HL-60/S4 (cell line): ENCODE measurements around the gene CLDN4.
"Not testable (repeated sequence)": the region's sequence is repeated elsewhere in the genome, so short reads cannot be mapped to it uniquely, and the experiment has no call there.

Source experiments
- in situ Hi-C: fragments of 300-500 bp; cut with MboI; formaldehyde crosslinking; loops from 2 replicates; pipeline ENCODE4 v1.14.3; 2022; ENCODE audit warnings: low sequenced_read_pairs

Gene CLDN4, protein sequence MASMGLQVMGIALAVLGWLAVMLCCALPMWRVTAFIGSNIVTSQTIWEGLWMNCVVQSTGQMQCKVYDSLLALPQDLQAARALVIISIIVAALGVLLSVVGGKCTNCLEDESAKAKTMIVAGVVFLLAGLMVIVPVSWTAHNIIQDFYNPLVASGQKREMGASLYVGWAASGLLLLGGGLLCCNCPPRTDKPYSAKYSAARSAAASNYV

DNA sequence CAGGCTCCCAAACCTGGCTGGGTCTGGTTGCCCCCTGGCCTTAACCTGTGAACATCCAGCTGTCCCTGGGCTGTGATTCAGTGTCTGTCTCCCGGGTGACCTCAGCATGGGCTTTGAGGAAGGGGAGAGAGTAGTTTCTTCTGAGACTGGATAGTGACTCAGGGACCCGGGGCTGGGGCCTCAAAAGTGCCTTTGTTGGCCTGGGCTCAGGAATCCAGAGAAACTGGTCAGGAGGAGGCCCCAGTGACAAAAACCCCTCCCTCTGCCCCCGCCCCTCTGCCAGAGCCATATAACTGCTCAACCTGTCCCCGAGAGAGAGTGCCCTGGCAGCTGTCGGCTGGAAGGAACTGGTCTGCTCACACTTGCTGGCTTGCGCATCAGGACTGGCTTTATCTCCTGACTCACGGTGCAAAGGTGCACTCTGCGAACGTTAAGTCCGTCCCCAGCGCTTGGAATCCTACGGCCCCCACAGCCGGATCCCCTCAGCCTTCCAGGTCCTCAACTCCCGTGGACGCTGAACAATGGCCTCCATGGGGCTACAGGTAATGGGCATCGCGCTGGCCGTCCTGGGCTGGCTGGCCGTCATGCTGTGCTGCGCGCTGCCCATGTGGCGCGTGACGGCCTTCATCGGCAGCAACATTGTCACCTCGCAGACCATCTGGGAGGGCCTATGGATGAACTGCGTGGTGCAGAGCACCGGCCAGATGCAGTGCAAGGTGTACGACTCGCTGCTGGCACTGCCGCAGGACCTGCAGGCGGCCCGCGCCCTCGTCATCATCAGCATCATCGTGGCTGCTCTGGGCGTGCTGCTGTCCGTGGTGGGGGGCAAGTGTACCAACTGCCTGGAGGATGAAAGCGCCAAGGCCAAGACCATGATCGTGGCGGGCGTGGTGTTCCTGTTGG, at the start of gene CLDN4:
Gene CLDN4 (plus strand): TSS at position 316 of the 903 bp plus-strand sequence. CDS start 206 bp downstream, at position 522.
- in situ Hi-C loops: no loop called here

DNA sequence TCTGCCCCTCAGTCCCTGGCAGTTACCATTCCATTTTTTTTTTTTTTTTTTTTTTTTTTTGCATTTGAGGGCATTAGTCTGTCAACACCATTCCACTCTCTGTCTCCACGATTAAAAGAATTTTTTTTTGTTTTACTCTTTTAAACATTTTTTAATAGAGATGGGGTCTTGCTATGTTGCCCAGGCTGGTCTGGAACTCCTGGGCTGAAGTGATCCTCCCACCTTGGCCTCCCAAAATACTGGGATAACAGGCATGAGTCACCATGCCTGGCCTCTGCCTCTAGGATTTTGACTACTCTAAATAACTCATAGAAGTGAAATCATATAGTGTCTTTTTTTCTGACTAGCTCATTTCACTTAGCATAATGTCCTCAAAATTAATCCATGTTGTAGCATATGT, 44.2 kb upstream of the CLDN4 start:
- in situ Hi-C loops: no loop called here

DNA sequence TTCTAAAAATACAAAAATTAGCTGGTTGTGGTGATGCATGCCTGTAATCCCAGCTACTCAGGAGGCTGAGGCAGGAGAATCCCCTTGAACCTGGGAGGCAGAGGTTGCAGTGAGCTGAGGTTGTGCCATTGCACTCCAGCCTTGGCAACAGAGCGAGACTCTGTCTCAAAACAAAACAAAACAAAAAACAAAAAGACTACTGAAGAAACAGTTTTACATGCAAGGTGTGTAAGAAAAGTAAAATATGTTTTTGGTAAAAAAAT, 43.1 kb upstream of the CLDN4 start:
- in situ Hi-C loops: not testable (repeated sequence)

DNA sequence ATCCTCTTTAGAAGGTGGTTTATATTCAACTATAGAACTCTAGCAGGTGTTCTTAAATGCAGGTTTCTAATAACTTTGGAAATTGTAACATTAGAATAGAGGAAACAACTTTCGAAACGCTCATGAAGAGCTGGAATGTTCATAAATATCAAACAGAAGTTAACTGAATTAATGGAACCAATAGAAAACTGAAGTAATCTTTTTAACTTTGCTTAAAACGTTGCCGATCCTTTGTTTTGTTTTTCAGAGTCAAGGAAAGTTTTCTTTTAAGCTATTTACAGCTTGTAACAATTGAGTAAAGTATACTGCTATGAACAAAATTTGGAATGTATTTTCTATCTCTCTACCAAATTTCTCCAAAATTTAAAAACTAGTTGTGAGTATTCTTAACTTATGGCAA, 41.7 kb upstream of the CLDN4 start:
- in situ Hi-C loops: no loop called here

DNA sequence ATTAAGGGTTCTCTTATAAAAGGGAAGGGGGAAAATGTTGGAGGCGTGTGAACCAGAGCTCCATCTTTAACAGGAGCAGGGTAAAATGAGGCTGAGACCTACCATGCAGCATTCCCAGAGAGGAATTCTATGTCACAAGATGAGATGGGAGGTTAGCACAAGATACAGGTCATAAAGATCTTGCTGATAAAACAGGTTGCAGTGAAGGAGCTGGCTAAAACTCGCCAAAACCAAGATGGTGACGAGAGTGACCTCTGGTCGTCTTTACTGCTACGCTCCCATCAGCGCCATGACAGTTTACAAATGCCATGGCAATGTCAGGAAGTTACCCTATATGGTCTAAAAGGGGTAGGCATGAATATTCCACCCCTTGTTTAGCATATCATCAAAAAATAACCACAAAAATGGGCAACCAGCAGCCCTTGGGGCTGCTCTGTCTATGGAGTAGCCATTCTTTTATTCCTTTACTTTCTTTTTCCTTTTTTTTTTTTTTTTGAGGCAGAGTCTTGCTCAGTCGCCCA, 39.6 kb upstream of the CLDN4 start:
- in situ Hi-C loops: not testable (repeated sequence)

DNA sequence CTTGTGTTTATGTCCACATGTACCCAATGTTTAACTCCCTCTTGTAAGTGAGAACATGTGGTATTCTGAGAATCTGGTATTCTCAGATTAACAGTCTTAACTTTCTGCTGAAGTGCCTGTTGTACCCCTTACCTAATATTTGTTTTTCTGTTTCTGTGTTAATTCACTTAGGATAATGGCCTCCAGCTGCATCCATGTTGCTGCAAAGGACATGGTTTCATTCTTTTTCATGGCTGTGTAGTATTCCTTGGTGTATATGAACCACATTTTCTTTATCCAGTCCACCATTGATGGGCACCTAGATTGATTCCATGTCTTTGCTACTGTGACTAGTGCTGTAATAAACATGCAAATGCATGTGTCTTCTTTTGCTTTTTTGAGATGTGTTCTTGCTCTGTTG, 35.6 kb upstream of the CLDN4 start:
- in situ Hi-C loops: not testable (repeated sequence)

DNA sequence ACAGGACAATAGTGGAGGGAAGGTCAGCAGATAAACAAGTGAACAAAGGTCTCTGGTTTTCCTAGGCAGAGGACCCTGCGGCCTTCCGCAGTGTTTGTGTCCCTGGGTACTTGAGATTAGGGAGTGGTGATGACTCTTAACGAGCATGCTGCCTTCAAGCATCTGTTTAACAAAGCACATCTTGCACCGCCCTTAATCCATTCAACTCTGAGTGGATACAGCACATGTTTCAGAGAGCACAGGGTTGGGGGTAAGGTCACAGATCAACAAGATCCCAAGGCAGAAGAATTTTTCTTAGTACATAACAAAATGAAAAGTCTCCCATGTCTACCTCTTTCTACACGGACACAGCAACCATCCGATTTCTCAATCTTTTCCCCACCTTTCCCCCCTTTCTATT, 34.1 kb upstream of the CLDN4 start:
- in situ Hi-C loops: not testable (repeated sequence)

DNA sequence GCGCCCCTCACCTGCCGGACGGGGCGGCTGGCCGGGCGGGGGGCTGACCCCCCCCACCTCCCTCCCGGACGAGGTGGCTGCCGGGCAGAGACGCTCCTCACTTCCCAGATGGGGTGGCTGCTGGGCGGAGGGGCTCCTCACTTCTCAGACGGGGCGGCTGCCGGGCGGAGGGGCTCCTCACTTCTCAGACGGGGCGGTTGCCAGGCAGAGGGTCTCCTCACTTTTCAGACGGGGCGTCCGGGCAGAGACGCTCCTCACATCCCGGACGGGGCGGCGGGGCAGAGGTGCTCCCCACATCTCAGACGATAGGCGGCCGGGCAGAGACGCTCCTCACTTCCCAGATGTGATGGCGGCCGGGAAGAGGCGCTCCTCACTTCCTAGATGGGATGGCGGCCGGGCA, 33.6 kb upstream of the CLDN4 start:
- in situ Hi-C loops: not testable (repeated sequence)

DNA sequence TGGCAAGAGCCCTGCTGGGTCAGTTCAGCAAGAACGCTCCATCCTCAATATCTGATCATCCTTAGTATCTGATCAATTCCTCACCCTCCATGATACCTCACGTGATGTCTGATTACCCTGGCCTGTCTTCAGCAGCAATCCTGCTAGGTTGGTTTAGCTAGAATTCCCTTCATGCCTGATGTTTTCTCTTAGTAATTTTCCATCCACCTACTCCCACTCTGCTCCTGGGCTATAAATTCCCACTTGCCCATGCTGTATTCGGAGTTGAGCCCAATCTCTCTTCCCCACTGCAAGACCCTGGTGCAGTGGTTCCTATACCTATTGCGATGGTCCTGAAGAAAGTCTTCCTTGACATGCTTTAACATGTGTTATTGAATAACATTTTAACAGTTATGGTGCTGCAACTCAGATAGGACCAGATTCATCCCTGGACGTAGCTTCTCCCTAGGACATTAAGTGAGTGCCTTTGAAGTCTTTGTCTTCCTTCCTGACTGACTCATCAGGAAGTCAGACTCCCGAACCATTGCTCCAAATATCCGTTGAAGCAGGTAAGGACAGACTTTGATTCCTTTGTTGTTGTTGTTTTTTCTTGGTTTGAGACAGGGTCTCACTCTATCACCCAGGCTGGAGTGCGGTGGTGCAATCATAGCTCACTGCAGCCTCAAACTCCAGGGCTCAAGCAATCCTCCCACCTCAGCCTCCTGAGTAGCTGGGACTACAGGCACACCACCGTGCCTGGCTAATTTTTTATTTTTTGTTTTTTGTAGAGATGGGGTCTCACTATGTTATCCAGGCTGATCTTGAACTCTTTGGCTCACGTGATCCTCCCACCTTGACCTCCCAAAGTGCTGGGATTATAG, 31.3 kb upstream of the CLDN4 start:
- in situ Hi-C loops: no loop called here

DNA sequence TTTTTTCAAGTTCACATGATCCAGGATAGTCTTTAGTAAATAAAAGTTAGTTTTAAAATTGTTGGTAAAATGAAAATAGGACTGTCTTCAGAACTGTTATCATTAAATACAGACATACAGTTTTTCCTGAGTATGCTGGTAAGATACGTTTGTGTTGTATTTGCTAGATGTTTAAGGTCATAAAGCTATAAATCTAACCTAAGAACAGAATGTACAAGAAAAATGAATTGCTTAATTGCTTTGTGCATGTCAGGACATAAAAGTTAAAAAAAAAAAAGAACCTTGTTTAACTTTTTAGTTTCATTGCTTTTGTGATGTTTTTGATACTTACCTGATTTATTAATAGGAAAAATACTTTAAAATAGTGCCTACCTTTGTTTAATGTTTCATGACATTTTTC, 29.2 kb upstream of the CLDN4 start:
- in situ Hi-C loops: no loop called here

DNA sequence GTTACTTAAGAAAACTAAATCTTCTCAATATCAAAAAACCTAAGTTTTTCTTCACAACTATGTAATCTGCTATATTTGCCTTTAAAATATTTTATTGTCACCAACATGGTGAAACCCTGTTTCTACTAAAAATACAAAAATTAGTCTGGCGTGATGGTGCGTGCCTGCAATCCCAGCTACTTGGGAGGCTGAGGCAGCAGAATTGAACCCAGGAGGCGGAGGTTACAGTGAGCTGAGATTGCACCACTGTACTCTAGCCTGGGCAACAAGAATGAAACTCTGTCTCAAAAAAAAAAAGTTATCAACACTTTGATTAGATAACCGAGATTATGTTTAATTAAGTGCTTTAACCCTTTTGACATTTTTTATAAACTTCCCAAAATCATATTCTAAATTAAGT, 28.3 kb upstream of the CLDN4 start:
- in situ Hi-C loops: no loop called here

DNA sequence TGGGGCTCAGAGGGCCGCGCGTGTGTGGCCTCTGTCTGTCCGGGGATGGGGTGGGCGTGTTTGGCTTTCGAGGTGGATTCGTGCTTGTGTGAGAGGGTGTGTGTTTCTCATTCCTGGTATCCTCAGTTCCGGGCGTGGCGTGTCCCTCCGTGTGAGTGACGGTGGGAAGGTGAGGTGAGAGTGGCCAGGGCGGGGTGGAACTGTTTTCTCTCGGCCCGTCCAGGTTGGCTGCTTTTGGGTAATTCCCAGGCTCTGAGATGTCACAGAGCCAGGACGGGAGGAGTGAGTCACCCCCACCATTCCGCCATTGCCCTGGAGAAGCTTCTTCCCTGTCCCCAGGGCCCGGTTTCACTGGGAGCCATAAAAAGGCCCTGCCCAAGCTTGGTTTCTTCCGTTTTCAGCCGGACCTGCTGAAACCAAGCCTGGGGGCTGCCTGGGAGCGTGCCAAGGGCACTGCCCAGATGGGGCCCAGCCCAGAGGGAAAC, 21.3 kb upstream of the CLDN4 start:
- in situ Hi-C loops: no loop called here

DNA sequence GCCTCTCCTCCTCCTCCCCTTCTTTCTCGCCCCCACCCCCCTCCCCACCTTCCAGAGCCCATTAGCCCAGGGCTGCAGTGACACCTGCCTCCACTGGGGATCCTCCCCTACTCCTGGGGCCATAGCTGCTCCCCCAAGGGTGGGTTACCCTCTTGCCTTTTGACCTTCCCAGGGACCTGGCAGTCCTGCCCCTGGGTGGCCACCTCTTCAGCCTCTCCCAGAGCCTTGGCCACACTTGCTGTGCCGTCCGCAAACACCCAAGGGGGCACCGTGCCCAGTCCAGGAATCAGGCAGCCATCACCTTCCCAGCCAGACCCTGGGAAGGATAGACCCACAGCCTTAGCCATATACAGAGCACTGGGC, 19.8 kb upstream of the CLDN4 start:
- in situ Hi-C loops: no loop called here

DNA sequence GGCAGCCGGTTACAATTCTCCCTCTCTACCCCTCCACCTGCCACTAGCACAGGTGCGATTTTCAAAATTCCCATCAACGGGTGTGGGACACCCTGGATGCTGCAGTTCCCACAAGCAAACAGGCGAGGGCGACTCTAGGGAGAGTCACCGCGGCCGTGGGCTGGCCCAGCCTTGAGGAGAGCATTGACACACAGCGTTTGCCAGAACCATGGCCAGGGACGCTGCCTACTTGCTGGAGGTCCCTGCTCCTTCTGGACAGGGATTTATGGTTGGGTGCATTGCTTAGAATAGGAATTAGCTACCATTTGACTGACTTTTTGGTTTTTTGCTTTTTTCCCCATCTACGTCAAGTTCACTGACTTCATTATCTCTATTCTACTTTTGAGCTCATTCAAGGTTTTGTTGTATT, 19.0 kb upstream of the CLDN4 start:
- in situ Hi-C loops: no loop called here

DNA sequence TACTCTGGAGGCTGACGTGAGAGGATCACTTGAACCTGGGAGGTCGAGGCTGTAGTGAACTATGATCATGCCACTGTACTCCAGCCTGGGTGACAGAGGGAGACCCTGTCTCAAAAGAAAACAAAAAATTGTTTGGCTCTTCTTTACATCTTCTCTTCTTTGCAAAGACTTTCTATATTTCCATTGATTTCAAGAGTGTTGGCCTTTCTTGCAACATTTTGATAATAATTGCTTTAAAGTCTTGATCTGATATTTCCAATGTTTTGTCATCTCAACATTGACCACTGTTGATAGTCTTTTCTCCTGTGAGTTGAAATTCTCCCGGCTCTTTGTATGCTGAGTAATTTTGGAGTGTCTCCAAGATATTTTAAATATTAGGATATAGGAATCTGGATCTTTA, 17.8 kb upstream of the CLDN4 start:
- in situ Hi-C loops: no loop called here

DNA sequence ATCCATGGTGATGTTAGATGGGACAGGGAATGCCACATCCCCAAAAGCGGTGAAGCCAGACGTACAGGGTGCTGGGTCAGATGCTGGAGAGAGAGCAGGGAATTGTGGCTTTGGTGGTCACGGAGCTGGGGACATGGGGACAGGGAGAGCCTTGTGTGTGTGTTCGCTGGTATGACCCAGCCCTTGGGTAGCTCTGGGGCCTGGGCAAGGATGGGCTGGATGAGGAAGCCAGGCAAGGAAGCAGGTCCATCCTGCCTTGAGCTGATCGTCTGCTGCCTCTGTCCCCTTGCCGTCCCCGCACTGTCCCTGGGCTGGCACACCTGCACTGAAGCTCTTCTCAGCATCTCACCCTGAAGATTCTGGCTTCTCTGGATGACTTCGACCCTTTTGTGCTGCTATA, 15.4 kb upstream of the CLDN4 start:
- in situ Hi-C loops: loop anchor here (5.0 kb wide), 1 partner anchor 42 kb away; no protein-coding TSS in a partner anchor

DNA sequence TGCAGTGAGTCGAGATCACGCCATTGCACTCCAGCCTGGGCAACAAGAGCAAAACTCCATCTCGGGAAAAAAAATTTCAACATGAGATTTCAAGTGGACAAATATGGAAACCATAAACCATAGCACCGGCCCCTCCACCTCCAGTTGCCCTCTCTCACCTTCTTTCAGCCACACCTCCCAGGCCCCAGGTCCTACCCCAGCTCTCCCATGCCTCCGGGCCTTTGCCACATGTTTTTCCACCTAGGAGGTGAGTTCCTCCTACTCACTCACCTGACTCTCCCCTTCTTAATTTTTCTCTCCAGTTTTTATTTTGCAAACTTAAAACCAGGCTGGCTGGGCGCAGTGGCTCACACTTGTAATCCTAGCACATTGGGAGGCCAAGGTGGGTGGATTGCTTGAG, 13.7 kb upstream of the CLDN4 start:
- in situ Hi-C loops: loop anchor here (5.0 kb wide), 1 partner anchor 40 kb away; no protein-coding TSS in a partner anchor

DNA sequence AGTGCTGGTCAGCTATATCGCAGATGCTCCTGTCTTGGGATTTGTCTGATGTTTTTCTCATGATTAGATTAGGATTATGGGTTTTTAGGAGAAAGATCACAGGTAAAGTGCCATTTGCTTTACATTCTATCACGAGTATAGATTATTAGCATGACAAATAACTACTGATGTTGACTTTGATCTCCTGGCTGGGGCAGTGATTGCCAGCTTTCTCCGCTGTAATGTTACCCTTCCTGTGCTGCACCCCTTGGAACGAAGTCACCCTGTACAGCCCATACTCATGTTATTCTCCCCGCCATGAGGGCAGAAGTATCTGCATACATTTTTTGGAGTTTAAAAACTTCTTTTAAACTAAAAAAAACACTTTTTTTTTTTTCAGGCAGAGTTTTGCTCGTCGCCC, 10.8 kb upstream of the CLDN4 start:
- in situ Hi-C loops: no loop called here

DNA sequence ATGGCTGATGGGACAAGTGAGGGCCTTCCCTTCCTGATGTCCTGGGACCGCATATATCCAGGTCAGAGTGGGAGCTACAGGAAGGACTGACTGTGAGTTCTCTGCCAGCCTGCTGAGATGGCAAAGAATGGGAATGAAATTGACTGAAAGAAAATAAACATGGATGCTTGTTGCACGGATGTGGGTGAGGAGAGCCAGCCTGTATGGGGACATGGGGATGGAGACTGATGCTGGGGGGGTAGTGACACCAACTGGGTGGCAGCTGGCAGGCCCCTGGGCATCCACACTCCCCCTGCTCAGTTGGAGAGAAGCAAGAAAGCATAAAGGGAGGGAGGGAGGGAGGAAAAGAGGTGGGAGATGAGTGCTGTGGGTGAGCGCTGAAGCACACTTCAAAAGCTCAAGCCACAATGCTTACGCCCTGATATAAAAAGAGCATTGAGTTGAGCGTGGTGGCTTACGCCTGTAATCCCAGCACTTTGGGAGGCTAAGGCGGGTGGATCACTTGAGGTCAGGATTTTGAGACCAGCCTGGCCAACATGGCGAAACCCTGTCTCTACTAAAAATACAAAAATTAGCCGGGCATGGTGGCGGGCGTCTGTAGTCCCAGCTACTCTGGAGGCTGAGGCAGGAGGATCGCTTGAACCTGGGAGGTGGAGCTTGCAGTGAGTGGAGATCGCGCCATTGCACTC, 9.1 kb upstream of the CLDN4 start:
- in situ Hi-C loops: not testable (repeated sequence)

DNA sequence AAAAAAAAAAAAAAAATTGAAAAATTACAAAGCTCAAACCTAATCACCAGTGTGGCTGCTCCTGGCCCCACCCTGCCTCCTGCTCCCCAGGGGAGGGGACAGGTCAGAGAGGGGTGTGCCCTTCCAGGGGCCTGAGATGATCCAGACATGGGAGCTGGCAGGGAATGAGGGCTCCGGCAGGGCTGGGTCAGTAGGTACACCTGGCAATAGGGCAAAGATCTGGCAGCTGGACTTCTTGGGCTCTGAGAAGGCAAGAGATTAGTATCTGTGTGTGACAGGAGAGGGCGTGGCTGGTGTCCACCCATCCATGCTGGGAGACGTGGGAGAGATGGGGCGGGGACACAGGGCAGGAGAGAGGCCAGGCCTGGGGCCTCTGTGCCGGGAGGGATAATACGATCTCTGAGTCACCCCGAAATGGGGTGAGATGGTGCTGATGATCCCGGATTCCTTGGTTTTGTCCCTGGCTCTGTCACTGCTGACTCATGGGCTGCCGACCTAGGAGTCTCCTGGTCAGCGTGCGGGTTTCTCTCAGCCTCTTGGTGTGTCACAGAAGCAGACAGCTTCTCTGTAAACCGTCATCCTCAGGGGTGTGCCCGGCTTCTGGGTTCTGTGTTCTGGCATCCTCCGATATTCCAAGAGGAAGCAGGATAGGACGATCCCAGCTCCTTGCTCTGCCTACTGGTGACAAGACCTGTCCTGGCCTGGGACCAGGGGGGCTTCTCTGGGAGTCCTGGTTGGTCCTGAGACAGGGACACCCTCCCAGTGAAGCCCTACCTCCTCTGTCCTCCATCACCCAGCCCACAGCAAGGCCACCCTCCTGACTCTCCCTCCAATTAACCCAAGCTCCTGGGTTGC, 8.2 kb upstream of the CLDN4 start:
- in situ Hi-C loops: no loop called here
